HEK293 (cell line): ENCODE data around the gene NSUN6.

Experiments
- CTCF ChIA-PET: fragments of 350-600 bp; formaldehyde crosslinking; extraction: SDS; loops from one replicate; lab custom pipeline; 2021; ENCODE audit warnings: antibody characterized with exemption; lab: Yijun Ruan, JAX
- POLR2A ChIA-PET: fragments of 300-600 bp; formaldehyde crosslinking; extraction: SDS; loops from one replicate; lab custom pipeline; 2020; ENCODE audit warnings: antibody characterized with exemption, inconsistent platforms; lab: Yijun Ruan, JAX
- H3K27ac ChIP-seq: fragments of 200-500 bp; sonication (Bioruptor generic); 2 replicates; pipeline ENCODE4 v1.5.1; 2014; ENCODE audit warnings: low read depth, low read length, control low read depth, inconsistent platforms; ENCODE audit errors: extremely low read depth
- H3K36me3 ChIP-seq, 2 experiments: fragments of 200-500 bp in 1 of 2; sonication (Bioruptor generic) in 1 of 2; 1 replicate in 1 of 2; 2 replicates in 1 of 2; pipeline ENCODE4 v1.5.1; 2014 to 2017; ENCODE audit warnings: inconsistent platforms in 2 of 2, low read length in 2 of 2; ENCODE audit not compliant: control insufficient read depth in 2 of 2, insufficient read depth in 1 of 2
- H3K4me1 ChIP-seq: fragments of 200-500 bp; sonication (Bioruptor generic); 2 replicates; pipeline ENCODE4 v1.5.1; 2014; ENCODE audit warnings: mild to moderate bottlenecking, low read length, inconsistent platforms; ENCODE audit not compliant: control insufficient read depth, insufficient read depth
- H3K4me3 ChIP-seq: 2 replicates; pipeline ENCODE4 v1.5.1; 2011; ENCODE audit warnings: low read depth, mild to moderate bottlenecking, control low read depth, low read length, moderate library complexity
- H3K9me3 ChIP-seq: fragments of 200-500 bp; sonication (Bioruptor generic); 2 replicates; pipeline ENCODE4 v1.5.1; 2014; ENCODE audit warnings: low read depth, low read length, inconsistent platforms; ENCODE audit not compliant: control insufficient read depth, insufficient read depth
- KLF16 ChIP-seq: fragments of 450-650 bp; formaldehyde crosslinking; IDR thresholded peaks from 2 replicates; pipeline ENCODE4 v1.5.1; 2017; ENCODE audit warnings: missing biosample characterization, missing genetic modification characterization
- PRDM1 ChIP-seq: fragments of 450-650 bp; formaldehyde crosslinking; IDR thresholded peaks from 2 replicates; pipeline ENCODE4; 2016; ENCODE audit warnings: missing biosample characterization, missing genetic modification characterization
- ZEB2 ChIP-seq: fragments of 450-650 bp; formaldehyde crosslinking; IDR thresholded peaks from 2 replicates; pipeline ENCODE4 v1.5.1; 2016; ENCODE audit warnings: missing biosample characterization, missing genetic modification characterization
- ZNF23 ChIP-seq: fragments of 450-650 bp; formaldehyde crosslinking; IDR thresholded peaks from 2 replicates; pipeline ENCODE4 v1.5.1; 2016; ENCODE audit warnings: missing biosample characterization, missing genetic modification characterization, borderline replicate concordance
- ZNF239 ChIP-seq: fragments of 450-650 bp; formaldehyde crosslinking; IDR thresholded peaks from 2 replicates; pipeline ENCODE4 v1.5.1; 2016; ENCODE audit warnings: missing biosample characterization, missing genetic modification characterization
- ZNF274 ChIP-seq, 2 experiments: fragments of 200-500 bp in 1 of 2; fragments of 450-650 bp in 1 of 2; sonication (Bioruptor generic) in 1 of 2; formaldehyde crosslinking in 1 of 2; IDR thresholded peaks; 2 replicates each; pipeline versions ENCODE4 v1.5.1 to v1.6.1; 2014 to 2016; ENCODE audit warnings: borderline replicate concordance in 1 of 2, inconsistent platforms in 1 of 2, low read length in 1 of 2, missing biosample characterization in 1 of 2, missing genetic modification characterization in 1 of 2
- ZNF404 ChIP-seq: fragments of 450-650 bp; formaldehyde crosslinking; IDR thresholded peaks from 2 replicates; pipeline ENCODE4 v1.5.1; 2017; ENCODE audit warnings: missing biosample characterization, missing genetic modification characterization
- ZNF529 ChIP-seq: fragments of 450-650 bp; formaldehyde crosslinking; IDR thresholded peaks from 2 replicates; pipeline ENCODE4 v1.5.1; 2017; ENCODE audit warnings: missing genetic modification characterization, missing biosample characterization; ENCODE audit not compliant: insufficient replicate concordance
- ZNF600 ChIP-seq: fragments of 450-650 bp; formaldehyde crosslinking; IDR thresholded peaks from 2 replicates; pipeline ENCODE4 v1.5.1; 2016; ENCODE audit warnings: missing biosample characterization, missing genetic modification characterization
- TF ChIP-seq, protein P1 (sequence below): fragments of 450-650 bp; formaldehyde crosslinking; IDR thresholded peaks from 2 replicates; pipeline ENCODE4 v1.5.1; 2016; ENCODE audit warnings: missing biosample characterization, missing genetic modification characterization
- TF ChIP-seq, protein P2 (sequence below): fragments of 450-650 bp; formaldehyde crosslinking; IDR thresholded peaks from 2 replicates; pipeline ENCODE4 v1.5.1; 2017; ENCODE audit warnings: missing biosample characterization, missing genetic modification characterization
- TF ChIP-seq, protein P3 (sequence below): fragments of 450-650 bp; formaldehyde crosslinking; IDR thresholded peaks from 2 replicates; pipeline ENCODE4 v1.5.1; 2016; ENCODE audit warnings: missing biosample characterization, missing genetic modification characterization
- TF ChIP-seq, protein P4 (sequence below): fragments of 450-650 bp; IDR thresholded peaks from 2 replicates; pipeline ENCODE4 v1.5.1; 2018; ENCODE audit warnings: missing biosample characterization, mild to moderate bottlenecking, missing genetic modification characterization
- TF ChIP-seq, protein P5 (sequence below): fragments of 450-650 bp; formaldehyde crosslinking; IDR thresholded peaks from 2 replicates; pipeline ENCODE4 v1.5.1; 2016; ENCODE audit warnings: missing biosample characterization, missing genetic modification characterization

The NSUN6 gene

DNA sequence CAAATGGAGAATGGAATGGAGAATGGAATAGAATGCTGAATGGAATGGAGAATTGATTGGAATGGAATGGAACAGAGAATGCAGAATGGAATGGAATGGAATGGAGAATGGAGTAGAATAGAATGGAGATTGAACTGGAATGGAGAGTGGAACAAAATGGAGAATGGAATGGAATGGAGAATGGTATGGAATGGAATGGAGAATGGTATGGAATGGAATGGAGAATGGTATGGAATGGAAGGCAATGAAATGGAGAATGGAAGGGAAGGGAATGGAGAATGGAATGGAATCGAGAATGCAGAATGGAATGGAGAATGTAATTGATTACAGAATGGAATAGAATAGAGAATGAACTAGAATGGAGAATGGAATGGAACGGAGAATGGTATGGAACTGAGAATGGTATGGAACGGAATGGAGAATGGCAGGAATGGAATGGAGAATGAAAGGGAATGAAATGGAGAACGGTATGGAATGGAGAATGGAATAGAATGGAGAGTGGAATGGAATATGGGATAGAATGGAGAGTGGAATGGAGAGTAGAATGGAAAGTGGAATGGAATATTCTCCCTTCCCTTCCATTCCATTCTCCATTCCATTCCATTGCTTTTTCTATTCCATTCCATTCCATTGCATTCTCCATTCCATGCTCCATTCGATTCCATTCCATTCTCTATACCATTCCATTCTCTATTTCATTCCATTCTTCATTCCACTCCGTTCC, 88.2 kb downstream of the NSUN6 start:
- Histone ChIP-seq H3K27ac (no peak overlapping the region), H3K36me3 (peaks cover 8 to 15% of the 10 kb centered on the region in 2 experiments), H3K4me1 (no peaks in the 10 kb centered on the region), H3K9me3 (no peaks in the 10 kb centered on the region; the same call in 1 of the 2 replicates), H3K4me3 (no peak overlapping the region)
- POLR2A ChIA-PET: no interaction called here
- TF ChIP-seq ZNF404 (tag by site-specific recombination) (no peak), ZNF529 (tag by site-specific recombination) (no peak), ZNF274 (IDR thresholded peaks at IDR 0.05; ENCODE audit: low read length) (no peak), ZNF274 (tag by site-specific recombination; IDR thresholded peaks at IDR 0.05; ENCODE audit: borderline replicate concordance) (no peak), ZNF239 (tag by site-specific recombination) (no peak), ZNF600 (tag by site-specific recombination) (peak; percentile 94), ZEB2 (no peak), PRDM1 (tag by site-specific recombination) (peak; percentile 96)
- TF ChIP-seq, protein P1, sequence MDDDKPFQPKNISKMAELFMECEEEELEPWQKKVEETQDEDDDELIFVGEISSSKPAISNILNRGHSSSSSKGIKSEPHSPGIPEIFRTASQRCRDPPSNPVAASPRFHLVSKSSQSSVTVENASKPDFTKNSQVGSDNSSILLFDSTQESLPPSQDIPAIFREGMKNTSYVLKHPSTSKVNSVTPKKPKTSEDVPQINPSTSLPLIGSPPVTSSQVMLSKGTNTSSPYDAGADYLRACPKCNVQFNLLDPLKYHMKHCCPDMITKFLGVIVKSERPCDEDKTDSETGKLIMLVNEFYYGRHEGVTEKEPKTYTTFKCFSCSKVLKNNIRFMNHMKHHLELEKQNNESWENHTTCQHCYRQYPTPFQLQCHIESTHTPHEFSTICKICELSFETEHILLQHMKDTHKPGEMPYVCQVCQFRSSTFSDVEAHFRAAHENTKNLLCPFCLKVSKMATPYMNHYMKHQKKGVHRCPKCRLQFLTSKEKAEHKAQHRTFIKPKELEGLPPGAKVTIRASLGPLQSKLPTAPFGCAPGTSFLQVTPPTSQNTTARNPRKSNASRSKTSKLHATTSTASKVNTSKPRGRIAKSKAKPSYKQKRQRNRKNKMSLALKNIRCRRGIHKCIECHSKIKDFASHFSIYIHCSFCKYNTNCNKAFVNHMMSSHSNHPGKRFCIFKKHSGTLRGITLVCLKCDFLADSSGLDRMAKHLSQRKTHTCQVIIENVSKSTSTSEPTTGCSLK: no peak
- TF ChIP-seq, protein P2, sequence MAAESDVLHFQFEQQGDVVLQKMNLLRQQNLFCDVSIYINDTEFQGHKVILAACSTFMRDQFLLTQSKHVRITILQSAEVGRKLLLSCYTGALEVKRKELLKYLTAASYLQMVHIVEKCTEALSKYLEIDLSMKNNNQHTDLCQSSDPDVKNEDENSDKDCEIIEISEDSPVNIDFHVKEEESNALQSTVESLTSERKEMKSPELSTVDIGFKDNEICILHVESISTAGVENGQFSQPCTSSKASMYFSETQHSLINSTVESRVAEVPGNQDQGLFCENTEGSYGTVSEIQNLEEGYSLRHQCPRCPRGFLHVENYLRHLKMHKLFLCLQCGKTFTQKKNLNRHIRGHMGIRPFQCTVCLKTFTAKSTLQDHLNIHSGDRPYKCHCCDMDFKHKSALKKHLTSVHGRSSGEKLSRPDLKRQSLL (tag by site-specific recombination): no peak
- CTCF ChIA-PET: no interaction called here

DNA sequence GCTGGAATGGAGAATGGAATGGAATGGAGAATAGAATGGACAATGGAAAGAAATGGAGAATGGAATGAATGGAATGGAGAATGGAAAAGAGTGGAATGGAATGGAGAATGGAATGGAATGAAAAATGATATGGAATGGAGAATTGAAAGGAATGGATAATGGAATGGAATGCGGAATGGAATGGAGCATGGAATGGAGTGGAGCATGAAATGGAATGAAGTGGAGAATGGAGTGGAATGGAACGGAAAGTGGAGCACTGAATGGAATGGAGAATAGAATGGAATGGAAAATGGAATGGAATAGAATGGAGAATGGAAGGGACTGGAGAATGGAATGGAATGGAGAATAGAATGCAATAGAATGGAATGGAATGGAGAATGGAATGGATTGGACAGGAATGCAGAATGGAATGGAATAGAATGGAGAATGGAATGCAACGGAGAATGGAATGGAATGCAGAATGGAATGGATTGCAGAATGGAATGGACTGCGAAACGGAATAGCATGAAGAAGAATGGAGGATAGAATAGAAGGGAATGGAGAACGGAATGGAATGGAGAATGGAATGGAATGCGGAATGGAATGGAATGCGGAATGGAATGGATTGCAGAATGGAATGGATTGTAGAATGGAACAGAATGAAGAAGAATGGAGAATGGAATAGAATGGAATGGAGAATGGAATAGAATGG, 89.4 kb downstream of the NSUN6 start:
- Histone ChIP-seq H3K27ac (no peak overlapping the region), H3K4me1 (no peaks in the 10 kb centered on the region)
- POLR2A ChIA-PET: no interaction called here
- TF ChIP-seq ZNF529 (tag by site-specific recombination) (no peak), ZNF23 (no peak), ZNF600 (tag by site-specific recombination) (peak; percentile 9; the same call in 1 of the 2 replicates)
- TF ChIP-seq, protein P3, sequence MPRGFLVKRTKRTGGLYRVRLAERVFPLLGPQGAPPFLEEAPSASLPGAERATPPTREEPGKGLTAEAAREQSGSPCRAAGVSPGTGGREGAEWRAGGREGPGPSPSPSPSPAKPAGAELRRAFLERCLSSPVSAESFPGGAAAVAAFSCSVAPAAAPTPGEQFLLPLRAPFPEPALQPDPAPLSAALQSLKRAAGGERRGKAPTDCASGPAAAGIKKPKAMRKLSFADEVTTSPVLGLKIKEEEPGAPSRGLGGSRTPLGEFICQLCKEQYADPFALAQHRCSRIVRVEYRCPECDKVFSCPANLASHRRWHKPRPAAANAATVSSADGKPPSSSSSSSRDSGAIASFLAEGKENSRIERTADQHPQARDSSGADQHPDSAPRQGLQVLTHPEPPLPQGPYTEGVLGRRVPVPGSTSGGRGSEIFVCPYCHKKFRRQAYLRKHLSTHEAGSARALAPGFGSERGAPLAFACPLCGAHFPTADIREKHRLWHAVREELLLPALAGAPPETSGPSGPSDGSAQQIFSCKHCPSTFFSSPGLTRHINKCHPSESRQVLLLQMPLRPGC (tag by site-specific recombination): no peak
- TF ChIP-seq, all 188 proteins: peak for 1
- CTCF ChIA-PET: no interaction called here
- peaks cover 18 to 20% of the 10 kb centered on the region in 2 experiments for H3K36me3 ChIP-seq
- no peaks in the 10 kb centered on the region; the same call in 1 of the 2 replicates for H3K9me3 ChIP-seq
- H3K4me3 ChIP-seq: no peak overlapping the region

DNA sequence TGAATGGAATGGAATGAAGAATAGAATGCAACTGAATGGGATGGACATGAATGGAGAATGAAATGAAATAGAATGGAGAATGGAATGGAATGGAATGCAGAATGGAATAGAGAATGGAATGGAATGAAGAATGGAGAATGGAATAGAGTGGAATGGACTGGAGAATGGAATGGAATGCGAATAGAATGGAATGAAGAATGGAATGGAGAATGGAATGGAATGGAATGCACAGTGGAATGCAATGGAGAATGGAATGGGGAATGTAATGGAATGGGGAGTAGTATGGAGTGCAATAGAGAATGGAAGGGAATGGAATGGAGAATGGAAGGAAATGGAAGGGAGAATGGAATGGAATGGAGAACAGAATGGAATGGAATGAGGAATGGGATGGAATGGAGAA, 93.4 kb downstream of the NSUN6 start:
- POLR2A ChIA-PET: no interaction called here
- no peaks in the 10 kb centered on the region; the same call in 1 of the 2 replicates for H3K9me3 ChIP-seq
- no peak overlapping the region for H3K4me3 ChIP-seq
- H3K27ac ChIP-seq: no peak overlapping the region
- no peaks in the 10 kb centered on the region for H3K4me1 ChIP-seq
- peaks cover 44 to 59% of the 10 kb centered on the region in 2 experiments for H3K36me3 ChIP-seq
- CTCF ChIA-PET: no interaction called here
- TF ChIP-seq, protein P4, sequence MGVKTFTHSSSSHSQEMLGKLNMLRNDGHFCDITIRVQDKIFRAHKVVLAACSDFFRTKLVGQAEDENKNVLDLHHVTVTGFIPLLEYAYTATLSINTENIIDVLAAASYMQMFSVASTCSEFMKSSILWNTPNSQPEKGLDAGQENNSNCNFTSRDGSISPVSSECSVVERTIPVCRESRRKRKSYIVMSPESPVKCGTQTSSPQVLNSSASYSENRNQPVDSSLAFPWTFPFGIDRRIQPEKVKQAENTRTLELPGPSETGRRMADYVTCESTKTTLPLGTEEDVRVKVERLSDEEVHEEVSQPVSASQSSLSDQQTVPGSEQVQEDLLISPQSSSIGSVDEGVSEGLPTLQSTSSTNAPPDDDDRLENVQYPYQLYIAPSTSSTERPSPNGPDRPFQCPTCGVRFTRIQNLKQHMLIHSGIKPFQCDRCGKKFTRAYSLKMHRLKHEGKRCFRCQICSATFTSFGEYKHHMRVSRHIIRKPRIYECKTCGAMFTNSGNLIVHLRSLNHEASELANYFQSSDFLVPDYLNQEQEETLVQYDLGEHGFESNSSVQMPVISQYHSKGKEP: no peak
- TF ChIP-seq KLF16 (tag by site-specific recombination): no peak
- TF ChIP-seq, protein P5, sequence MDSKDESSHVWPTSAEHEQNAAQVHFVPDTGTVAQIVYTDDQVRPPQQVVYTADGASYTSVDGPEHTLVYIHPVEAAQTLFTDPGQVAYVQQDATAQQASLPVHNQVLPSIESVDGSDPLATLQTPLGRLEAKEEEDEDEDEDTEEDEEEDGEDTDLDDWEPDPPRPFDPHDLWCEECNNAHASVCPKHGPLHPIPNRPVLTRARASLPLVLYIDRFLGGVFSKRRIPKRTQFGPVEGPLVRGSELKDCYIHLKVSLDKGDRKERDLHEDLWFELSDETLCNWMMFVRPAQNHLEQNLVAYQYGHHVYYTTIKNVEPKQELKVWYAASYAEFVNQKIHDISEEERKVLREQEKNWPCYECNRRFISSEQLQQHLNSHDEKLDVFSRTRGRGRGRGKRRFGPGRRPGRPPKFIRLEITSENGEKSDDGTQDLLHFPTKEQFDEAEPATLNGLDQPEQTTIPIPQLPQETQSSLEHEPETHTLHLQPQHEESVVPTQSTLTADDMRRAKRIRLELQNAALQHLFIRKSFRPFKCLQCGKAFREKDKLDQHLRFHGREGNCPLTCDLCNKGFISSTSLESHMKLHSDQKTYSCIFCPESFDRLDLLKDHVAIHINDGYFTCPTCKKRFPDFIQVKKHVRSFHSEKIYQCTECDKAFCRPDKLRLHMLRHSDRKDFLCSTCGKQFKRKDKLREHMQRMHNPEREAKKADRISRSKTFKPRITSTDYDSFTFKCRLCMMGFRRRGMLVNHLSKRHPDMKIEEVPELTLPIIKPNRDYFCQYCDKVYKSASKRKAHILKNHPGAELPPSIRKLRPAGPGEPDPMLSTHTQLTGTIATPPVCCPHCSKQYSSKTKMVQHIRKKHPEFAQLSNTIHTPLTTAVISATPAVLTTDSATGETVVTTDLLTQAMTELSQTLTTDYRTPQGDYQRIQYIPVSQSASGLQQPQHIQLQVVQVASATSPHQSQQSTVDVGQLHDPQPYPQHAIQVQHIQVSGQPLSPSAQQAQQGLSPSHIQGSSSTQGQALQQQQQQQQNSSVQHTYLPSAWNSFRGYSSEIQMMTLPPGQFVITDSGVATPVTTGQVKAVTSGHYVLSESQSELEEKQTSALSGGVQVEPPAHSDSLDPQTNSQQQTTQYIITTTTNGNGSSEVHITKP (tag by site-specific recombination): no peak
